OCI-LY3 (cell line): ENCODE measurements around the gene SNX10.

ENCODE experiments used
- EZH2phosphoT487 ChIP-seq: fragments of 200-600 bp; shearing (Covaris generic); IDR thresholded peaks from 2 replicates; pipeline ENCODE4 v1.6.1; 2018; ENCODE audit warnings: antibody characterized with exemption, mixed run types, low read depth
- TF ChIP-seq, protein P1 (sequence below): fragments of 200-600, 300-600 bp; sonication (generic); IDR thresholded peaks from 2 replicates; pipeline ENCODE4 v1.5.1; 2014; ENCODE audit warnings: antibody characterized with exemption, low read length, low read depth

DNA sequence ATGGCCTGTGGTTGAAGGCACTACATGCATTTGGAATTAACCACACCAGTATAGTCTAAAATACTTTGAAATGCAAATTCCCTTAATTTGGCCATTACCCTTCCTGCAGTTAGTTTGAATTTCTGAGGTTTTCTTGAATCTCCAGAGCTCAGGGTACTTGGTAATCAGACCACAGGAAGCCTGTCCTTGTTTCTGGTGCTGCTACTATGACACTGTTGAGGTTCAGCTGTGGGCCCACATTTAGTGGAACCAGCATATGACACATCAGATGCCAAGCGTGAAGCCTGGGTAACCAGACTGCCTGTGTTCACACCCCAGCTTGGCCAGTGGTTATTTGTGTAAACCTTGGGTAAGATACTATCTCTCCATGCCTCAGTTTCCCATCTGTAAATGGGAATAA lies 124.3 kb downstream of the SNX10 start:
- TF ChIP-seq, protein P1, sequence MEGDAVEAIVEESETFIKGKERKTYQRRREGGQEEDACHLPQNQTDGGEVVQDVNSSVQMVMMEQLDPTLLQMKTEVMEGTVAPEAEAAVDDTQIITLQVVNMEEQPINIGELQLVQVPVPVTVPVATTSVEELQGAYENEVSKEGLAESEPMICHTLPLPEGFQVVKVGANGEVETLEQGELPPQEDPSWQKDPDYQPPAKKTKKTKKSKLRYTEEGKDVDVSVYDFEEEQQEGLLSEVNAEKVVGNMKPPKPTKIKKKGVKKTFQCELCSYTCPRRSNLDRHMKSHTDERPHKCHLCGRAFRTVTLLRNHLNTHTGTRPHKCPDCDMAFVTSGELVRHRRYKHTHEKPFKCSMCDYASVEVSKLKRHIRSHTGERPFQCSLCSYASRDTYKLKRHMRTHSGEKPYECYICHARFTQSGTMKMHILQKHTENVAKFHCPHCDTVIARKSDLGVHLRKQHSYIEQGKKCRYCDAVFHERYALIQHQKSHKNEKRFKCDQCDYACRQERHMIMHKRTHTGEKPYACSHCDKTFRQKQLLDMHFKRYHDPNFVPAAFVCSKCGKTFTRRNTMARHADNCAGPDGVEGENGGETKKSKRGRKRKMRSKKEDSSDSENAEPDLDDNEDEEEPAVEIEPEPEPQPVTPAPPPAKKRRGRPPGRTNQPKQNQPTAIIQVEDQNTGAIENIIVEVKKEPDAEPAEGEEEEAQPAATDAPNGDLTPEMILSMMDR: no peak
- TF ChIP-seq EZH2phosphoT487: no peak
